HG03558 (cell line): ENCODE results near the gene ARID1B.
"Not testable (repeated sequence)": the region's sequence is repeated elsewhere in the genome, so short reads cannot be mapped to it uniquely, and the experiment has no call there.

ENCODE experiments used
- ATAC-seq: cut with Tn5 transposase; IDR thresholded peaks from one replicate; pipeline ENCODE4 v1.9.1; 2021; ENCODE audit warnings: moderate number of reproducible peaks; ENCODE audit not compliant: unreplicated experiment; ENCODE audit errors: extremely low read depth

The ARID1B gene

DNA sequence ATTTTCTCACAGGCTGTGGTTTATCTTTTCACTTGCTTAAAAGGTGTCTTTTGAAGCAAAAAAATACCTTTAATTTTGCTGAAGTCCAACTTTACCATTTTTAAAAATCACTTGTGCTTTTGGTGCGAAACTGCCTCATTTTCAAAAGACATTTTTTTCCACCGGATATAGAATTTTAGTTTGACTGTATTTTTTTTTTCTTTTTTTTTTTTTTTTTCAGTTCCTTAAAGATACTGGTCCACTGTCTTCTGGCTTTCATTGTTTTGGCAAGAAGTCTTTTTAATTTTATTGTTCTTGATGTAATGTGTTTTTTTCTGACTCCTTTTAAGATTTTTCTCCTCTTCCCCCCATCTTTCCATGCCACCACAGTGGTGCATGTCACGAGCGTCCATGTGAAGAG is 198.2 kb downstream of the ARID1B start:
- ATAC-seq, result no peak

DNA sequence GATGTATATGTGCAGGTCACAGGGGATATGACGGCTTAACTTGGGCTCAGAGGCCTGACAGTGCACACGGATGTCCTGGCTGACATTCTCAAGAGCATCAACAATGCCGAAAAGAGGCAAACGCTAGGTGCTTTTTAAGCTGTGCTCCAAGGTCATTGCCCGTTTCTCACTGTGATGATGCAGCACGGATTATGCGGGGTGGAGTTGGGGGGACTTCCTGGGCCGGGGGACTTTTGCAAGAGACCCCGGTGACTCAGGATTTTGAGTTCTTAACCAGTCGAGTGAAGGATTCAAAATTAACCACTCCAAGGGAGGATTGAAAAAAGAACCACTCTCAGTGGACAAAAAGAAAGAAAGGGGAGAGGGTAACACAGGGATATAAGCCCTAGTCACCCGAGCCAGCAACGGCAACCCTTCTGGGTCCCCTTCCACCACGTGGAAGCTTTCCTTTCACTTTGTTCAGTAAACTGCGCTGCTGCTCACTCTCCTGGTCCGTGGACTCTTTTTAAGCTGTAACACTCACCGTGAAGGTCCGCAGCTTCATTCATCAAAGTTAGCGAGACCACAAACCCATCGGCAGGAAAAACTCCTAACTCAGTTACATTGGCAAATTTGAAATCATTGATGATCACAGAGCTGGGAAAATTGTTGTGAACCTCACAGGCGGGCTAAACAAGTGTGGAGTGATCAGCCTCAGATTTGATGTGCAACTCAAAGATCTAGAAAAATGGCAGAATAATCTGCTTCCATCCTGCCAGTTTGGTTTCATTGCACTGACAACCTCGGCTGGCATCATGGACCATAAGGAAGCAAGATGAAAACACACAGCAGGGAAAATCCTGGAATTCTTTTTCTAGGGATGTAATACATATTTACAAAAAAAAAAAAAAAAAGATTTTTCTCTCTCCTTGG is 199.3 kb downstream of the ARID1B start:
- no peak for ATAC-seq

DNA sequence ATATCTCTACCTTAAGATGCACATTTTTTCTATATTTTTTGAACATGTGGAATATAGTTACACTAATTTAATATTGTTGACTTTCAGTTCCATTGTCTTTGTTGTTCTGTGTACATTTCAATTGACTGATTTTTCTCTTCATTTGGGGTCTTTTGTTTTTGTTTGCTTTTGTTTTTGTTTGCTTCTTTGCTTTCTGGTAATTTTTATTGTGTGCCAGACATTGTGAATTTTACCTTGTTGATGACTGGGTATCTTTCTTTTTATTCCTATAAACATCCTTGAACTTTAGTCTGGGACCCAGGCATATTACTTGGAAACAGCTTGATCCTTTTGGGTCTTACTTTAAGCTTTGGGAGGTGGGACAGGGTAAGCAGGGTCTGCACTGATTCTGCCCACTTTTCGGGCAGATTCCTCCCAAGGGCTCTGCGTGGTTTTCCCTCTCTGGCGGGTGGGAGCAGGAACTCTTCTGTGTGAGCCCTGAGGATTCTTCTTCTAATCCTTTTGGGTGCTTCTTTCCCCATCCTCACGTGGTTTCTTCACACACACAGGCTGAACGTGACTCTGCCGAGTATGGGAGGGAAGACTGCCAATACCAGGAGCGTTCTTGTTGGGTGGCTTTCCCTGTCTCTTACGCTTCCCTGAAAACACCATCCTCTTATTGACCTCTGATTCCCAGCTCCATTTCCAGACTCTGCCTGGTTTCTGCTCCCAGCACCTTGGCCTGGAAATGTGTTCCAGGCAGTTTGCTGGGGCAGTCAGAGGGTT is 200.5 kb downstream of the ARID1B start:
- ATAC-seq, result no peak

DNA sequence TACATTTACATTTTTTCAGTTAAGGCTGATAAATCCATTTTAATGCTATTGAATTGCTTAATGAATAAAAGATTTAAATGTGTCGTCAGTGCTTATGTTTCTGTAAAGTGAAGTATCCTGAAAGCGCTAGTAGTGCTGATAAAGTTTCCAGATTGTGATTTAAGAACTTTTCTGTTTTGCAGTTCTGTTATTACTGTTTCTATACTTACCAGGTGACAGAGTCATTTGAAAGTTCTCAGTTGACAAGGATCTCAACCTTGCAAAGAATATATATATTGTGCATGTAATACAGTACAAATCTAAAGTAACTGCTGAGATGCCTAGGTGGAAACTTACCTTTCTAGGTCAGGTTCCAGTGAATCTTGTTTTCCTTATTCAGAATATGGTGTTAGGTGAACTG is 201.8 kb downstream of the ARID1B start:
- ATAC-seq, result no peak

DNA sequence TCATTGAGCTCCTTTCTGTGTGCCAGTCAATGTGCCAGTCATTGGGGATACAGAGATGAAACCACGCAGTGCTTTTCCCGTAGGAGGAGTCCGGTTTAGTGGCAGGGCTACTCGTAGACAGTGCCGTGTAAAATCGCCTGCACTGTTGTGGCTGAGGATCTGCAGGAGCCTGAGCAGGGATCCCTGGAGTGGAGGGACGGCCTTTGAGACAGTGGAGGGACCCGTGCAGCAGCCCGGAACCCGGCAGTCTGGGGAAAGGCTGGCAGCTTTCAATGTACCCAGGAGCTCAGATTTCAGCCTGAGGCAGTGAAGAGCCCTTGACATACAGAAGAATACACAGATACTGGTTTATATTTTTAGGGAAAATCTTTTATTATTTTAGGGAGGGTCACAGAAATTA is 203.3 kb downstream of the ARID1B start:
- ATAC-seq, result no peak

DNA sequence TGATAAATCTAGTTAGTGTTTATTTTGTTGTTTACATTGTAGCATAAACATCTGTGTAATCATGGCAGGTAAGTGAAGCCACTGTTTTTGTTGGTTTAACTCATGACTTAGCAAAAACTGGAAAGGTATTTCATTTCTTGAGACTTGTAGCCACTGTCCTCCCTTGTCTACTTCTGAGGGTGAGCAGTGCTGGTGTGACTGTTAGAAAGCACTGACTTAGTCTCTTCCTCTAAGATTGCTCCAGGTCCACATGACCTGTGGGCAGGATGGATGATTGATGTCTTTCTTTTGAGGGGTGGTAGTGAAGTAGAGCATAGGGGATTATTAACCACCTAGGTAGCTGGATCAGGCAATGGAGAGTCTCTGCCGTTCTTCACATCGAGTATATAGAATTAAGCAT is 203.8 kb downstream of the ARID1B start:
- no peak for ATAC-seq

DNA sequence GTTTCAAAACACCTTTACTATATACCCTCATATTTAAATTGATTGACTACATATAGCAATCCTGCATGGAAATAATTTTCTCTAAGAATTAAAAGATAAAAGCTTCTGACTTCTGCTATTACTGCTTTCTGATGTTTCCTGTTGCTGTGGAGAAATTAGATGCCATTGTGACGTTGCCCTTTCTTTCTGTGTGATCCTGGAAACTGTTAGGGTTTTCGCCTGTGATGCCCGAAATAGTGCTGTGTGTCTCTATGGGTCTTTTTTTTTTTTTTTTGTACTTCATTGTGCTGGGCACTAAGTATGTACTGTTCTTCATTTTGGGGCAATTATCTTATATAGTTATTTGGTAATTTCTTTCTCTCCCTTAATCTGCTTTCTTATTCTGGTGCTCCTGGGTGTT is 205.0 kb downstream of the ARID1B start:
- no peak for ATAC-seq

DNA sequence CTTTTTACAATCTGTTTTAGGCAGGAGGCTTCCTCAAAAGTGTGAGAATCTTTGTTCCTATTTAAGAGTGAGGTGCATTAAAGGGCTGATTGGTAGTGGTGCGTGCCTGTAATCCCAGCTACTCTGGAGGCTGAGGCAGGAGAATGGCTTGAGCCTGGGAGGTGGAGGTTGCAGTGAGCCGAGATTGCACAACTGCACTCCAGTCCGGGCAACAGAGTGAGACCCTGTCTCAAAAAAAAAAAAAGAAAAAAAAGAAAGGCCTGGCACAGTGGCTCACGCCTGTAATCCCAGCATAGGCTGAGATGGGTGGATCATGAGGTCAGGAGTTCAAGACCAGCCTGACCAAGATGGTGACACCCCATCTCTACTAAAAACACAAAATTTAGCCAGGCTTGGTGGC is 205.7 kb downstream of the ARID1B start:
- ATAC-seq, result not testable (repeated sequence)

DNA sequence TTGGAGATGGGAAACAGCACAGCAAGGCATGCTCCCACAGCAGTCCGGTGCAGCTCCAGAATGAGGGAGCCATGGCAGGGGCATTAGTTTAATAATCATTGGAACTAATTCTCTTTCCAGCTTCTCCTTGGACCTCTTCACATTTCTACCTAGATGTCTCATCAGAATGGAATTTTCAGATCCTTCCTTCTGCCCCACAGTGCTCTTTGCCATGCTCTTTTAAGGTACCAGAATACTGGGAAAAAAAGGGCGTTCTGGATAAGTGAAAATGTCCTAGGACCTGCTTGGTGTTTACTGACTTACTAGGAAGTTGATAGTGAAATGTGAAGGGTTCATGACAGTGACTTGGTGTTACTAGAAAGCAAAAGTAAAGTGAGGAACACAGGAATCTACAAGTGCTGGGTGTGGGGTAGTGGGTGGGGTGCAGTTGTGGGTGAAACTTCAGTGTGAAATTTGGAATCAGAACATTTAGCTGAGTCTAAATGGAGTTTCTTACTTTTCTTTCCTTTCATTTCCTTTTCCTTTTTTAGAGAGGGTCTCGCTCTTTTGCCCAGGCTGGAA is 207.1 kb downstream of the ARID1B start:
- no peak for ATAC-seq

DNA sequence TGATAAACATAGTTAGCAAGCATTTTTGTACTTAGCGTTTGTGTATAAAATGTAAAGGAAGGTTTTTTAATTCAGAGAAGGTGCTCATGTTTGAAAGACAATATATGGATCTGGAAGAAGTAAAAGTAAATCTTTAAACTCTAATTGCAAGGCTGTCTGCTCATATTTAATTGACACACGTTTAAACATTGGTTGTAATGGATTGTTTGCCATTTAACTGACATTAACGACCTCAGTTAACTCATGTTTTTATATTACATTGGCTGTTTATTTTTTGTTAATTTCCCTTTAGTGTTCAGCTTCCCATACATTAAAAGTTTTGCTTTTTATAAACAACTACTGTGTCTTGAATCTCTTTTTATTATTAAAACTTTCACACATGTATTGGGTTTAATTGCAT is 208.1 kb downstream of the ARID1B start:
- no peak for ATAC-seq

DNA sequence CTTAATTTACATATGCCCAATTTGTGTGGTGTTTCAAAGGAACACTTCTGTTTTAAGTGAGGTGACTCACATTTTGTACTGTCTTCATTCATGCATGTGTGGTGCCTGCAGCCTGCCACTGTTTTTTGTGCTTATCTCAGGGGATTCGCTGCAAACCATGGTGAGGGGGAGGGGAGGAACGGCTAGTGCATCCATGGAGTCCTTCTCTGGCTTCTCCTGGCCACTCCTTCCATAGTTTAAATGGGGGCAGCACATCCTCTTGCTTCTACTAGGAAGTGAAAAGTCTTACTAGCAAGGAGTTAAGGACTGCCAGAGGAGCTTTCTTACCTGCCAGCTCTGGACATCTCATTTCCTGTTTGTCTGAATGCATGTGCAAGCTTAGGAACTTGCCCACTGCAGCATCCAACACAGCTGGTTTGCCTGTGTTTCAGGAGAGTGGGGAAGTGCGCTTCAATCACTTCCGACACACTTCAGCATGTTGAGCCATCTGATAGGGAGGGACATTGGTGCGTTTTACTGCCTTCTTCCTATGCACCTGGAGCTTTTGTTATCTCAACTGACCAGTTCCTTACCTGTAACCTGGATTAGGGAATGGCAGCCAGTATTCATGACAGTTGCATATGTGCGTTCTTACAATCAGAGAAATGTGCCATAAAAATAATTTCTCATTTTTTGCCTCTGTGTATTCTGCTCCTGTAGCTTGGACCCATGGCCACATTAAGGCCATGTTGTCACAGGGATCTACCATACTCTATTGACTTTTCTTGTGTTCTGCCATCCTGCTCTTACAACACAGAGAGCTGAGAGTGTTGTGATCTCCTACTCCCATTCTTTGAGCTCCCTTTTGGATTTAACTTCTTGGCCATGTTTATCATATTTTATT is 211.3 kb downstream of the ARID1B start:
- ATAC-seq, result peak; percentile 58

DNA sequence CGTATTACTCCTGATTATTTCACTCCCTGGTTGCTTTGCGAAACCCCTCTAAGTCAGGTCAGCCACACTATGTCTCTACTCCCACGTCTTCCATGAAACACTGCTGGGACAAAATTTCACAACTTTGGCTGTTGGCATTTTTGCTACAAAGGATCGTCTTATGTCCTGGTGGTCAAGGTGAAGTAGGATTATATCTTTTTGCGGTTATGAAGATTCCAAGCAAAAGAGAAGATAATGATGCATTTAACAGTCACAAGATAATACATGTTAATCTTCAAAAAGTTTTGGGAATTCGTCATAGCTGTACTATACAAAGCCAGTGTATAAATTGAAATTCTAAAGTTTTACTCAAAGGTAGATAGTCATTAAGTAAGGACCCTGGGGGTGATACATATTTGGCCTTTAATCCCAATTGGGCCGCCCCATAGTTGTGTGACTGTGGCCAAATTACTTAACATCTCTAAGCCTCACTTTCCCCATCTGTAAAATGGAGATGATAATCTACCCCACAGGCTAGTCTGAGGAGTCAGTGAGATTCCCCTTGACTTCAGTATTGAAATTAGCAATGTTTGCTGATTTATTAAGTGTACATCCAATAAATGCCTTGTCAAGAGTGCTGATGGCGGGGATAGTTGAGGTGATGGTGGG is 212.1 kb downstream of the ARID1B start:
- no peak for ATAC-seq

DNA sequence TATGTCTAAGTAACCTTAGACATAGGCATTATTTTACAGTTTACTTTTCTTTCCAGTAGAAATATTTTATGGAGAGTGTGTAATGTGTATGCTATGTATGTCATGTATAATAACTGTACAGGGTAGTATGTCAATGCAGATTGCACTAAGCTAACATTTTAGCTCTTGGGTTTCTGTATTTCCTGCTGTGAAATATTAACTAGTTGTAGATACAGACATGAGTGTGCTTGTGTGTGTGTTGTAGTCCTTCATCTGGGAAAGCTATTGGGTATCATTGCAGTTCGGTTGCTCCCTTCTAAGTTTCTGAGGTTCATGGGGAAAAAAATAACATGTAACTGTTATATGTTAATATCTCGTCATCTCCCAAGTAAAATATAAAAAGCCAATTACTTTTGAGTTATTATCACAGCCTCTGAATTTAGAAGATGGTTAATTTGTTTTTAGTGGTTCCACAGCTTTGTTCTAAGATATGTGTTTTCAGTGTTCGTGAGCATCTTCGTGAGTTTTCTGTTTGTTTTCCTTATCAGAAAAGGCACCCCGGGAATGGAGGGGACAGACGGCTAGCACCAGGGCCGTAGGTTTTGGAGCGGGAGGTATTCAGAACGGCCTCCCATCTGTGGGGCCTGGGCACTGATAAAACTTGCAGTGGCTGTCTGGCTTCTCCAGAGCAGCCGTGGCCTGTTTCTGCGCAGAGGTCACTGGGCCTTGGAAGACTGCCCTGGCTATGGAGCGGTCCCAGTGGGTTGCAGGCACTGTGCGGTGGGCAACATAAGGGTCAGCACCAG is 215.0 kb downstream of the ARID1B start:
- ATAC-seq, result no peak

DNA sequence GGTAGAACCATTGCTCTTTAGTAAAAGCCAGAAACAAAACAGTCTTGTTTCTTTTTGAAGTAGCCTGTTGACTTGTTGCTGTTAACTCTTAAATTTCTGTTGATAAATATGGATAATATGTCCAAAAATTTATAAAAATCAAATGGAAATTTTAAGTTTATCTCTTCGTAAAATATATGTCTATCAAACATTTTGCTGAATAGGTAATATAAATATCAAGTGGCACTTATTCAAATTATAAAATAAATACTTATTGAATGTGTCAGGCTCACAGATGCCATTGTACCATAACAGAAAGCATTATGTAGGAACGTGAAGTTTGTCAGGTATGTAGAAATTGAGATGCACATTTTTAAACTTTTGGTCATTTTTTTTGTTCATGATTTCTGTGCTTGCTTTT is 216.5 kb downstream of the ARID1B start:
- no peak for ATAC-seq

DNA sequence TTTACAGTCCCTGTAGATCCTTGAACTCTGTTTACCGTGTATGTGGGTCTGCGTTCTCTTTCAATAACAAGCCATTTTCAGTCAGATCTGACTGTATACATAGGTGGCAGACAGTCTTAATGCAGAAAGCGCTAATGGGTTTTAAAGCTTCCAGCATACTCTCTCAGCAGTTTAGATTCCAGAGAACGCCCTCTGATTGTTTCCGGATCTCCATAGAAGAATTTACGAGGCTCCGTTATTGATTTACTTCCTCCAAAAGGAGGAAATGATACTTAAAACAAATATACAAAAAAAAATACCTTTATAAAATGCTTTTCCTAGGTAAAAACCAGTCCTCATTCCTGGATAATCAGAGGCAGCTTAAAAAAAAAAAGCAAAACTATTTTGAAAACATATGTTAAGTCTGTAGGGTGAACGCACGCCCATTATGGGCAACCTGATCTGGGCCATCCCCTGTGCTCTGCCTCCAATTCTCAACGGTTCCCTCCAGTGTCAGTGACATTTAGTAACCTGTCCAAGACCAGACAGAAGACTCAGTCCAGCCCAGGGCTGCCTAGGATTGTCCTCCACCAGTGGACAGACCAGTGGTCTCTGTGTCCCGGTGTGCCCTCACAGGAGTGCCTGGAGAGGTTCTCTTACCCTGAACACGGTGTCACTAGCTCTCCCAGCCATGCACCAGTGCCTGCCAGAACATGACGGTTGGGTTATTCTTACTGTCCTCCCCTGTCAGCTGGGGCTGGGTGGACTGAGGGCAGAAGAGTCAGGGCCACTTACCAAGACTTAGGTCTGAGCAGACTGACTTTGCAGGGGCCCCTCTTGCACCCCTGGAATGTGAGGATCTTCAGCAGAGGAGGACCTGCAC is 217.3 kb downstream of the ARID1B start:
- no peak for ATAC-seq

DNA sequence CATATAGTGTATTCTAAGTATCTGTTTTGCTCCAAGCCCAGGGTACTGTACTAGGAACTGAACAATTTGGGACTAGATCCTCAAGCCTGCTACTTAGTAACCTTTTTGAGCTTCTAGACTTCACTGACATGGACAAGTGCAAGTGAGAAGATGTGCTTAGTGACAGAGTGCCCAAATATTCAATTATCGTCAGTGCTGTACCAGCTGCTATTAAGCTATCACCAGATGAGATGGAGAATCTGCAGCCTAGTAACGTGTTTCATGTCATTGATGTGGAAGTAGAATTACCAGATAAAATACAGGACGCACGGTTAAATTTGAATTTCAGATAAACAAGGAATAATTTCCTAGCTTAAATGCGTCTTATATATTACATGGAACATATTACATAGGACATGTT is 218.3 kb downstream of the ARID1B start:
- no peak for ATAC-seq

DNA sequence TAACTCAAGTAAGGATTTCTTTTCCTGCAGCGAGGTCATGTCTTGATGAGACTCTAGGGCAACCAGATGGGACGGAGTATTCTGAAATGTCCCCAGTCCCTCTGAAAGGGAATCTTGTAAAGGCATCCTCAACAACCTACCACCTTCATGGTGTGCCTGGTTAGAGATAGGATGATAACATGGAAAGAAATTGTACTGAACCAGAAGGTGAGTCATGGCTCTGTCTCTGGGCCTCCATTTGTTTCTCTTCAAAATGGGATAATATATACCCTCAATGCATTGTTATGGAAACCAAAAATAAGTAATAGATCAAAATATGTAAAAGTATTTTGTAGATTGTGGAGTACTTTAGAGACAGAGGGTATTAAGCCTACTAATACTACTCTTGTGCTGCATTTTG is 219.1 kb downstream of the ARID1B start:
- ATAC-seq, result no peak

DNA sequence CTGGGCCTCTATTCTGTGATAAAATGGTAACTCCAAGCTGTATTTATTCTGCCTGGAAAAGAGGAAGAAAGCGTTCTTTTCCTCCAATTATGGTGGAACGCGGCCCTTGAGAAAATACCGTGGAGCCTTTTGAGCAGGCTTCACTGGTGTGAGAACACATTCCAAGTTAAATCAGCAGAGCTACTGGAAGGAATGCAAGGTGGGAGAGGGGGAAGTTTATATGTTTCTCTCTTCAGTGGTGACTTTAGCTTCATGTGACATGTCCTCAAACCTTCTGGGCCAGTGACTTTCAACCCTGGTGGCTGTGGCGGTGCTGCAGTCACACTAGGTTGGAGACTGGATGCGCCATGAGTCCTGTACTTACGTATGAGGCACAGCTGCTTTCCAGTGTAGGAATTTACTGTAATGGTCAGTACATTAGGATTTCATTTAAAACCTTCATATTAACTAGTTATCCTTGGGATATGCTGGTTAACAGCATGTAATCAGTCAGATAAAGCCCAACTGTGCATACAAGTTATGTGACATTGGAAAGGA is 221.7 kb downstream of the ARID1B start:
- no peak for ATAC-seq
